Loucy (cell line): ENCODE results near the gene NRXN3.

ENCODE experiments used
- H2AFZ ChIP-seq: fragments of 200-600 bp; sonication (generic); 2 replicates; pipeline ENCODE4 v1.6.0; 2016; ENCODE audit warnings: antibody characterized with exemption, mild to moderate bottlenecking, low read length, moderate library complexity
- H3F3A ChIP-seq: fragments of 200-600 bp; 2 replicates; pipeline ENCODE4 v1.6.0; 2016; ENCODE audit warnings: antibody characterized with exemption, low read depth, mild to moderate bottlenecking
- H3K27me3 ChIP-seq: fragments of 200-600 bp; sonication (generic); 2 replicates; pipeline ENCODE4 v1.6.1; 2014; ENCODE audit warnings: low read length, mild to moderate bottlenecking; ENCODE audit not compliant: insufficient read depth, poor library complexity, severe bottlenecking
- H3K36me3 ChIP-seq: fragments of 200-600 bp; sonication (generic); 2 replicates; pipeline ENCODE4 v1.6.1; 2016; ENCODE audit warnings: low read length; ENCODE audit not compliant: insufficient read depth
- H3K4me1 ChIP-seq: fragments of 200-600 bp; sonication (generic); 2 replicates; pipeline ENCODE4 v1.5.1; 2014; ENCODE audit warnings: low read length, mild to moderate bottlenecking; ENCODE audit not compliant: insufficient read depth, poor library complexity, severe bottlenecking
- H3K4me2 ChIP-seq: fragments of 200-600 bp; sonication (generic); 2 replicates; pipeline ENCODE4 v1.6.0; 2014; ENCODE audit warnings: antibody characterized with exemption, low read length, low read depth, mild to moderate bottlenecking; ENCODE audit not compliant: poor library complexity, severe bottlenecking
- H3K4me3 ChIP-seq: fragments of 200-600 bp; sonication (generic); 2 replicates; pipeline ENCODE4 v1.5.1; 2014; ENCODE audit warnings: low read length, mild to moderate bottlenecking, mixed read lengths; ENCODE audit not compliant: poor library complexity, severe bottlenecking
- H3K79me2 ChIP-seq: fragments of 200-600 bp; sonication (generic); 2 replicates; pipeline ENCODE4 v1.6.1; 2014; ENCODE audit warnings: low read length; ENCODE audit not compliant: insufficient read depth
- H3K9ac ChIP-seq: fragments of 200-600 bp; sonication (generic); 2 replicates; pipeline ENCODE4 v1.6.0; 2014; ENCODE audit warnings: mild to moderate bottlenecking, low read depth, low read length, moderate library complexity; ENCODE audit not compliant: poor library complexity, severe bottlenecking
- H3K9me2 ChIP-seq: fragments of 200-600 bp; sonication (generic); replicated peaks from 2 replicates; pipeline ENCODE4 v1.6.1; 2016; ENCODE audit warnings: low read depth, low read length, mixed read lengths
- H3K9me3 ChIP-seq: fragments of 200-600 bp; sonication (generic); 2 replicates; pipeline ENCODE4 v1.6.1; 2014; ENCODE audit warnings: mild to moderate bottlenecking, antibody characterized with exemption, low read length, low read depth; ENCODE audit not compliant: insufficient read depth
- H4K20me1 ChIP-seq: fragments of 200-600 bp; sonication (generic); 2 replicates; pipeline ENCODE4 v1.6.0; 2014; ENCODE audit warnings: antibody characterized with exemption, low read length, mild to moderate bottlenecking; ENCODE audit not compliant: insufficient read depth, poor library complexity, severe bottlenecking
- CTCF ChIP-seq: fragments of 200-600 bp; sonication (generic); conservative IDR thresholded peaks from 2 replicates; pipeline ENCODE4 v1.5.1; 2014; ENCODE audit warnings: mild to moderate bottlenecking, antibody characterized with exemption, low read length
- EZH2phosphoT487 ChIP-seq: fragments of 200-600 bp; IDR thresholded peaks from 2 replicates; pipeline ENCODE4 v1.6.1; 2018; ENCODE audit warnings: antibody characterized with exemption, mild to moderate bottlenecking, moderate library complexity, borderline replicate concordance

Gene NRXN3

GRCh38 chr14:79225815-79226214 is 1055.6 kb downstream of the NRXN3 start:
- TF ChIP-seq CTCF = no peak
- TF ChIP-seq EZH2phosphoT487 = no peak
- H3K9me3 ChIP-seq = no peaks in the 10 kb centered on the region
- no peak overlapping the region for H3K9ac ChIP-seq
- H3F3A ChIP-seq = no peaks in the 10 kb centered on the region
- no peak overlapping the region for H2AFZ ChIP-seq
- H3K4me2 ChIP-seq = no peak overlapping the region
- no peaks in the 10 kb centered on the region for H3K79me2 ChIP-seq
- no peaks in the 10 kb centered on the region for H3K4me1 ChIP-seq
- H3K27me3 ChIP-seq = no peaks in the 10 kb centered on the region
- no peaks in the 10 kb centered on the region for H4K20me1 ChIP-seq
- H3K4me3 ChIP-seq = no peak overlapping the region
- no peaks in the 10 kb centered on the region for H3K36me3 ChIP-seq
- H3K9me2 ChIP-seq = no peaks in the 10 kb centered on the region

GRCh38 chr14:79229383-79229909 is 1059.3 kb downstream of the NRXN3 start:
- no peaks in the 10 kb centered on the region for H3K36me3 ChIP-seq
- H3K9me3 ChIP-seq = no peaks in the 10 kb centered on the region
- H3K4me3 ChIP-seq = no peak overlapping the region
- no peaks in the 10 kb centered on the region for H4K20me1 ChIP-seq
- TF ChIP-seq CTCF = no peak
- TF ChIP-seq EZH2phosphoT487 = no peak
- no peak overlapping the region for H3K4me2 ChIP-seq
- H3K4me1 ChIP-seq = no peaks in the 10 kb centered on the region
- no peak overlapping the region for H2AFZ ChIP-seq
- no peaks in the 10 kb centered on the region for H3F3A ChIP-seq
- H3K9me2 ChIP-seq = no peaks in the 10 kb centered on the region
- H3K27me3 ChIP-seq = no peaks in the 10 kb centered on the region
- no peaks in the 10 kb centered on the region for H3K79me2 ChIP-seq
- H3K9ac ChIP-seq = no peak overlapping the region

- H3K9me3 ChIP-seq = no peaks in the 10 kb centered on the region
- H3K79me2 ChIP-seq = no peaks in the 10 kb centered on the region
- no peak overlapping the region for H3K9ac ChIP-seq
- no peak overlapping the region for H3K4me2 ChIP-seq
- no peaks in the 10 kb centered on the region for H4K20me1 ChIP-seq
- no peak overlapping the region for H3K4me3 ChIP-seq
- H3K27me3 ChIP-seq = no peaks in the 10 kb centered on the region
- no peaks in the 10 kb centered on the region for H3K36me3 ChIP-seq
- TF ChIP-seq EZH2phosphoT487 (no peak), CTCF (no peak)
- H3K9me2 ChIP-seq = no peaks in the 10 kb centered on the region
- no peak overlapping the region for H2AFZ ChIP-seq
- H3F3A ChIP-seq = no peaks in the 10 kb centered on the region
- H3K4me1 ChIP-seq = no peaks in the 10 kb centered on the region
Measured at GRCh38 chr14:79242666-79243065, 1072.5 kb downstream of the NRXN3 start.
